Measurements from ENCODE around the gene CFH. TPM values are rescaled to one million over a fixed set of nuclear protein-coding genes. Genes with fewer than 3 reads are reported as not detected.
"Not testable (repeated sequence)": the region's sequence is repeated elsewhere in the genome, so short reads cannot be mapped to it uniquely, and the experiment has no call there.

Gene CFH
- total and polyA plus RNA-seq, 8 donors = 3.3 to 25.7 (median 7.4) TPM

DNA sequence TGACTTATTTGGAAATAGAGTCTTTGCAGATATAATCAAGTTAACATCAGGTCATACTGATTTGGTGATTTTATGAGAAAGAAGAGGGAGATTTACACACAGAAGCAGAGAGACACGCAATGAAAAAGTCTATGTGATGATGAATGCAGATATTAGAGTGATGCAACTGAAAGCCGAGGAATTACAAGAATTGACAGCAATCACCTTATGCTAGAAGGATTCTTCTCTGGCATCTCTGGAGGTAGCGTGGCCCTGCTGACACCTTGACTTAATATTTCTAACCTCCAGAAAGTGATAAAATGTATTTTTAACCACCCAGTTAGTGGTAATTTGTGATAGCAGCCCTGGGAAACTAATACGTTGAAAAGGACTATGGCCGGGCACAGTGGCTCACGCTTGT lies 14.2 kb upstream of the CFH start:
- TF ChIP-seq, protein P1, sequence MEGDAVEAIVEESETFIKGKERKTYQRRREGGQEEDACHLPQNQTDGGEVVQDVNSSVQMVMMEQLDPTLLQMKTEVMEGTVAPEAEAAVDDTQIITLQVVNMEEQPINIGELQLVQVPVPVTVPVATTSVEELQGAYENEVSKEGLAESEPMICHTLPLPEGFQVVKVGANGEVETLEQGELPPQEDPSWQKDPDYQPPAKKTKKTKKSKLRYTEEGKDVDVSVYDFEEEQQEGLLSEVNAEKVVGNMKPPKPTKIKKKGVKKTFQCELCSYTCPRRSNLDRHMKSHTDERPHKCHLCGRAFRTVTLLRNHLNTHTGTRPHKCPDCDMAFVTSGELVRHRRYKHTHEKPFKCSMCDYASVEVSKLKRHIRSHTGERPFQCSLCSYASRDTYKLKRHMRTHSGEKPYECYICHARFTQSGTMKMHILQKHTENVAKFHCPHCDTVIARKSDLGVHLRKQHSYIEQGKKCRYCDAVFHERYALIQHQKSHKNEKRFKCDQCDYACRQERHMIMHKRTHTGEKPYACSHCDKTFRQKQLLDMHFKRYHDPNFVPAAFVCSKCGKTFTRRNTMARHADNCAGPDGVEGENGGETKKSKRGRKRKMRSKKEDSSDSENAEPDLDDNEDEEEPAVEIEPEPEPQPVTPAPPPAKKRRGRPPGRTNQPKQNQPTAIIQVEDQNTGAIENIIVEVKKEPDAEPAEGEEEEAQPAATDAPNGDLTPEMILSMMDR (IDR thresholded peaks at IDR 0.05) = no peak
- Histone ChIP-seq H3K4me3 (no peak overlapping the region), H3K9me3 (no peaks in the 10 kb centered on the region), H3K4me1 (no peaks in the 10 kb centered on the region), H3K36me3 (no peaks in the 10 kb centered on the region), H3K27ac (no peak overlapping the region), H3K27me3 (no peaks in the 10 kb centered on the region)
- WGBS, 2 donors = 77 to 83% methylated on average over 6 of the region's 6 CpGs
- no peak for DNase-seq
- intact Hi-C loops (cut with DNase I) = no loop called here
- ATAC-seq = no peak
- no peak for FAIRE-seq

DNA sequence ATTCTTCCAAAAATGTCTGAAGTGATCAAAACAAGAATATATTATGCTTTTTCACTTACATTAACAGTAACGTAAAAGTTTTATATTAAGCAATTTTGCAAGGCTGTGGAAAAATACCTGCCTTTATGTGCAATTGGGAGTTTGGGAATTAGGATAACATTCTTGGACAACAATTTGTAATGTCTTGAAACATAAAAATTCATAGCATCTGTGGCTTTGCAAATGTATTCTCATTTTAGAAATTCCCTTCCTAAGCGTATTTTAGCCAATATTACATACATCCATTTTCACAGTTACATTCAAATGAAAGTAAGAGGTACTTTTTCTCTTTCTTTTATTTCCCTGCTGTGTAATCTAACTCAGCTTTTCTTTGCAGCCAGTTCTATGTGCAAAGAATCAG lies 13.4 kb upstream of the CFH start:
- Histone ChIP-seq H3K27me3 (no peaks in the 10 kb centered on the region), H3K9me3 (no peaks in the 10 kb centered on the region), H3K27ac (no peak overlapping the region), H3K4me1 (no peaks in the 10 kb centered on the region), H3K4me3 (no peak overlapping the region), H3K36me3 (no peaks in the 10 kb centered on the region)
- no peak for DNase-seq
- intact Hi-C loops (cut with DNase I) = no loop called here
- TF ChIP-seq, protein P1 (IDR thresholded peaks at IDR 0.05) = no peak
- no peak for FAIRE-seq
- 74 to 87% methylated on average over 2 of the region's 2 CpGs for WGBS, 2 donors
- ATAC-seq = no peak

GRCh38 chr1:196639291-196639690 lies 12.6 kb upstream of the CFH start:
- WGBS, 2 donors = 71 to 88% methylated on average over 5 of the region's 5 CpGs
- intact Hi-C loops (cut with DNase I); H3K36me3 ChIP-seq; FAIRE-seq; H3K27ac ChIP-seq; H3K4me1 ChIP-seq; H3K9me3 ChIP-seq; DNase-seq; ATAC-seq; H3K27me3 ChIP-seq; H3K4me3 ChIP-seq: not testable (repeated sequence)

GRCh38 chr1:196640976-196641375 lies 10.9 kb upstream of the CFH start:
- intact Hi-C loops (cut with DNase I) = no loop called here
- WGBS, 2 donors = 32 to 36% methylated on average over 1 of the region's 1 CpG
- no peaks in the 10 kb centered on the region for H3K9me3 ChIP-seq
- no peak overlapping the region for H3K4me3 ChIP-seq
- TF ChIP-seq, protein P1 (IDR thresholded peaks at IDR 0.05) = no peak
- H3K27ac ChIP-seq = no peak overlapping the region
- FAIRE-seq (no peak), ATAC-seq (no peak), DNase-seq (no peak)
- peaks cover 0 to 3% (median 0%) of the 10 kb centered on the region in 4 donors for H3K27me3 ChIP-seq
- no peaks in the 10 kb centered on the region for H3K36me3 ChIP-seq
- H3K4me1 ChIP-seq = no peaks in the 10 kb centered on the region

GRCh38 chr1:196649990-196650389 lies 1.9 kb upstream of the CFH start:
- intact Hi-C loops (cut with DNase I) = no loop called here
- Histone ChIP-seq H3K9me3 (no peaks in the 10 kb centered on the region), H3K27me3 (peaks cover 0 to 10% (median 4%) of the 10 kb centered on the region in 4 donors), H3K4me1 (peaks cover 0 to 4% (median 0%) of the 10 kb centered on the region in 3 donors), H3K36me3 (no peaks in the 10 kb centered on the region), H3K4me3 (no peak overlapping the region), H3K27ac (no peak overlapping the region)
- 71 to 75% methylated on average over 12 of the region's 12 CpGs for WGBS, 2 donors
- TF ChIP-seq, protein P1 (IDR thresholded peaks at IDR 0.05) = no peak
- ATAC-seq (no peak), FAIRE-seq (no peak), DNase-seq (no peak)
